Activated naive CD4-positive, alpha-beta T cell treated with anti-CD3 and anti-CD28 coated beads, Interleukin-2, amount 10 ng/mL, durations not matched to agents 7 days and 5 days (primary cell): ENCODE results near the gene ITGA8.

Experiments used
- CTCF ChIA-PET: fragments of 350-600 bp; sonication (Branson Sonifier 250); formaldehyde crosslinking; loops from one replicate; lab custom pipeline; 2021; ENCODE audit warnings: antibody characterized with exemption; lab: Charles Lee
- DNase-seq: peaks from one replicate; pipeline ENCODE4 v3.0.0-alpha.2; 2020
- H3K27ac Mint-ChIP-seq: one replicate; pipeline ENCODE4 v1.8.0; 2021; ENCODE audit warnings: mild to moderate bottlenecking, moderate library complexity, mixed read lengths
- H3K27me3 Mint-ChIP-seq: one replicate; pipeline ENCODE4 v1.8.0; 2021; ENCODE audit warnings: mild to moderate bottlenecking, mixed read lengths
- H3K36me3 Mint-ChIP-seq: one replicate; pipeline ENCODE4 v1.8.0; 2021; ENCODE audit warnings: mixed read lengths
- H3K4me1 Mint-ChIP-seq: one replicate; pipeline ENCODE4 v1.8.0; 2021; ENCODE audit warnings: mixed read lengths
- H3K4me3 Mint-ChIP-seq: one replicate; pipeline ENCODE4 v1.8.0; 2021; ENCODE audit warnings: mild to moderate bottlenecking, moderate library complexity, mixed read lengths
- H3K9me3 Mint-ChIP-seq: one replicate; pipeline ENCODE4 v1.8.0; 2021; ENCODE audit warnings: mixed read lengths

ITGA8 gene

DNA sequence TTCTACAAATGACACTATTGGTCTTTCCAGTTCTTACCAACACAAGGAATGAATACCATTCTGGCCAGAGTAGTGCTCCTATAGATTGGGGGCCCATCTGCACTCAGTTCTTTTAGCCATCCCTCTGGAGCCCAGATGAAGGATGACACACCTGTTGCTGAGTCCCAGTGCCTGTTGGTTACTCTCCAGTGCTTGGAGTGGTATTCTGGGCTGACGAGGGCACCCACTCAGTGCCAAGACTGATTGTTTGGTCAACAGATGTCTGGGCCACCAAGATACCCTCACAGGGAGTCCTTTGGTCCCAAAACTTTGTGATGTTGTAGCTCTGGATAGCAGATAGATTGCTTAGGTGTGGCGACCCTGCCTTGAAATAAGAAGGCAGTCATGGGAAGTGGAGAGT lies 23.7 kb upstream of the ITGA8 start:
- no peaks in the 10 kb centered on the region for H3K36me3 Mint-ChIP-seq
- no peak for DNase-seq
- H3K27ac Mint-ChIP-seq, result no peak overlapping the region
- H3K9me3 Mint-ChIP-seq, result no peaks in the 10 kb centered on the region
- H3K4me3 Mint-ChIP-seq, result no peak overlapping the region
- CTCF ChIA-PET, result interaction anchor here (1.5 kb wide), 1 partner anchor 310 kb away, joined by 3 read pairs; no protein-coding TSS in a partner anchor
- H3K27me3 Mint-ChIP-seq, result no peaks in the 10 kb centered on the region
- H3K4me1 Mint-ChIP-seq, result no peaks in the 10 kb centered on the region

DNA sequence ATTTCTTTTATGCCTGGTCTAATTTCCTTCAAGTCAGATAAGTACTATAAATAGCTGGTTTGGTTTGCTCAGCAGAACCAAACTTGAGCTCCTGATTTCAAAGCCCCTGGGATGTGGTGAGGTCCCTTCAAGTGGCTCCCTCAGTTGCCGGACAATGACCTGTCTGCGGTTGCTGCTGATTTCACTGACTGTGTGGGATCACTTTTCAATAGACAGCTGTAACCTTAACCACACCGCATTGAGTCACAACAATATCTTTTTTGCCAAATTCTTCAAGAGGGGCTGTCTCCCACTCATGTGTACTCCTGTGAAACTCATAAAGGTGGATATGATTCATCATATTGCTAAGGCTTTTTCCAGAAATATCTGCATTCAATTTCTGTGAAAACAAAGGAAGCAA lies 23.1 kb upstream of the ITGA8 start:
- Mint-ChIP-seq H3K36me3 (no peaks in the 10 kb centered on the region), H3K27me3 (no peaks in the 10 kb centered on the region), H3K4me1 (no peaks in the 10 kb centered on the region), H3K9me3 (no peaks in the 10 kb centered on the region), H3K4me3 (no peak overlapping the region), H3K27ac (no peak overlapping the region)
- DNase-seq, result no peak
- CTCF ChIA-PET, result interaction anchor here (1.0 to 1.5 kb wide), 2 partner anchors 13 to 309 kb away, joined by 3 read pairs; no protein-coding TSS in a partner anchor

DNA sequence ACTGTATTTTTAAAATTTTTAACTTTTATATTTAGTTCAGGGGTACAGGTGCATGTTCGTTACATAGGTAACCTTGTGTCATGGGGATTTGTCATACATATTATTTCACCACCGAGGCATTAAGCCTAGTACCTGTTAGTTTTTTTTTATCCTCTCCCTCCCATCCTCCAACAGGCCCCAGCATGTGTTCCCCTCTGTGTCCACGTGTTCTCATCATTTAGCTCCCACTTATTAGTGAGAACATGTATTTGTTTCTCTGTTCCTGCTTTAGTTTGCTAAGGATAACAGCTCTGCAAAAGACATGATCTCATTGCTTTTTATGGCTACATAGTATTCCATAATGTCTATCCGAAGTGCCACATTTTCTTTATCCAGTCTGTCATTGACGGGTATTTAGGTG lies 22.4 kb upstream of the ITGA8 start:
- no peaks in the 10 kb centered on the region for H3K36me3 Mint-ChIP-seq
- no peaks in the 10 kb centered on the region for H3K4me1 Mint-ChIP-seq
- no peaks in the 10 kb centered on the region for H3K27me3 Mint-ChIP-seq
- no peak for DNase-seq
- no peak overlapping the region for H3K27ac Mint-ChIP-seq
- no peaks in the 10 kb centered on the region for H3K9me3 Mint-ChIP-seq
- H3K4me3 Mint-ChIP-seq, result no peak overlapping the region
- CTCF ChIA-PET, result interaction anchor here (0.6 to 1.0 kb wide), 3 partner anchors 14 to 811 kb away, joined by 3 read pairs; no protein-coding TSS in a partner anchor

DNA sequence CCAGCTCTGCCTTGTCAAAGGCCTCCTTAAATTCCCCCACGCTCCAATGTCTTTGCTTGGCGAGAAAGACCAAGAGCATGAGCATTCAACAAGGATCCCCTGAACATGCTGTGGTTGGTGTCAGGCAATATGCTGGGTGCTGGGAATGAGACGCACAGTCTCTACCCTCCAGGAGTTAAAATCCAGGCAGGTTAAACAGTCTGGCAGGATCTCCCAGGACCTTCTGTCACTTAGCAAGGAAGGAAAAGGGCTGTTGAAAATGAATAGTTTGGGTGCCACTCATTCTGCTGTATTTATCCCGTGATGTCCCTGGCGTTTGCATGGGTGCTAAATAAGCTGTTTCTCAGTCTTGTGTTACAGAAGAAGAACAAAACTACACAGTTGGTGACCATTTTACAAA lies 21.9 kb upstream of the ITGA8 start:
- Mint-ChIP-seq H3K27me3 (no peaks in the 10 kb centered on the region), H3K27ac (no peak overlapping the region), H3K4me3 (no peak overlapping the region), H3K4me1 (no peaks in the 10 kb centered on the region), H3K36me3 (no peaks in the 10 kb centered on the region), H3K9me3 (no peaks in the 10 kb centered on the region)
- CTCF ChIA-PET, result interaction anchor here (0.6 to 0.7 kb wide), 2 partner anchors 308 to 812 kb away, joined by 3 read pairs; no protein-coding TSS in a partner anchor
- DNase-seq, result no peak

DNA sequence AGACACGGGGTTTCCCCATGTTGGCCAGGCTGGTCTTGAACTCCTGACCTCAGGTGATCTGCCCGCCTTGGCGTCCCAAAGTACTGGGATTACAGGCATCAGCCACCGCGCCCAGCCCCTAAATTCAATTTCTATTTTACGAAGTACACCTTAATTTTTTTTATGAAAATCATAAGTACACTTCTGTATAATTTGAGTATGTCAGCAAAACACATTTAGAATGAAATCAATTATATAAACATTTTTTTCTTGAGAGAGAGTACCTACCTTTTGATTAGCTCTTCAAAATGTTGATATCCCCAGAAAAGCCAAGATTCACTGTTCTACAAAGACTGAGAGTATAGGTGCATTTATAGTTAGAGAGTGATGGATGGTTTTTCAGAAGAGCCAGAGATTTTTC lies 20.5 kb upstream of the ITGA8 start:
- Mint-ChIP-seq H3K4me1 (no peaks in the 10 kb centered on the region), H3K27ac (no peak overlapping the region), H3K9me3 (no peaks in the 10 kb centered on the region), H3K36me3 (no peaks in the 10 kb centered on the region), H3K4me3 (no peak overlapping the region), H3K27me3 (peaks cover 5% of the 10 kb centered on the region)
- CTCF ChIA-PET, result interaction anchor here (0.7 kb wide), 1 partner anchor 360 kb away, joined by 3 read pairs; no protein-coding TSS in a partner anchor
- DNase-seq, result no peak

DNA sequence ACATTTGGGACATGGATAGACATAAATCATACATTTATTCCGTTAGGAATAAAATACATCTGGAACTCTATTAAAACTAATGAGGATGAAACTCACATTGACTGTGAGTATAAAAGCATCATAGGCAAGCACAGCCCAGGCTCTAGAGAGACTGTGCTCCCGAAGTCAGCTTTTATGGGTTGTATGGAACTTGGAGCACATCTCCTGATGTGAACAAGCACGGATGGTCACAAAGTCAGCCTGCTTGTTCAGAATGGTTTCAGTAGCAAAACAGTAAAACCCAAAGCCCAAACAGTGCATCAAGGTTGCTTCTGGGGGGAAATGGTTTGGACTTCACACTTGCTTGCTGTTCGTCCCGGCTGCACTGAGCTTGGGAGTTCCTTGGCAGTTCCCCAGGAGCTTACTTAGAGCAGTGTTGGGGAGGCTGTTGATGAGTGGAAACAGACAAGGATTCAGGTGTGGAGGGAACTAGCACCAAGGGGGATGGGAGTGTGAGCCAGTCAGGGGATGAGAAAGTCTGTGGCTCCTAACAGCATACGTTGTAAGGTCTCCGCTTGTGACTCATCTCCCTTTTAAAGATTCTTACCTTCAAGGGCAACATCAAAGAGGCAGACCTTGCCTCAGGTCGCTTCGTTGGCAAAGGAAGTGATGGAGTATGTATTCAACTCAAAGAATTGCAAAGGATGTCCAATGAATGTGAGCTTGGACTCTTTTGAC lies 19.7 kb upstream of the ITGA8 start:
- Mint-ChIP-seq H3K27ac (no peak overlapping the region), H3K9me3 (no peaks in the 10 kb centered on the region), H3K27me3 (peaks cover 5% of the 10 kb centered on the region), H3K4me1 (no peaks in the 10 kb centered on the region), H3K36me3 (no peaks in the 10 kb centered on the region), H3K4me3 (no peak overlapping the region)
- no peak for DNase-seq
- CTCF ChIA-PET, result interaction anchor here (1.0 kb wide), 1 partner anchor 11 kb away, joined by 3 read pairs; no protein-coding TSS in a partner anchor

DNA sequence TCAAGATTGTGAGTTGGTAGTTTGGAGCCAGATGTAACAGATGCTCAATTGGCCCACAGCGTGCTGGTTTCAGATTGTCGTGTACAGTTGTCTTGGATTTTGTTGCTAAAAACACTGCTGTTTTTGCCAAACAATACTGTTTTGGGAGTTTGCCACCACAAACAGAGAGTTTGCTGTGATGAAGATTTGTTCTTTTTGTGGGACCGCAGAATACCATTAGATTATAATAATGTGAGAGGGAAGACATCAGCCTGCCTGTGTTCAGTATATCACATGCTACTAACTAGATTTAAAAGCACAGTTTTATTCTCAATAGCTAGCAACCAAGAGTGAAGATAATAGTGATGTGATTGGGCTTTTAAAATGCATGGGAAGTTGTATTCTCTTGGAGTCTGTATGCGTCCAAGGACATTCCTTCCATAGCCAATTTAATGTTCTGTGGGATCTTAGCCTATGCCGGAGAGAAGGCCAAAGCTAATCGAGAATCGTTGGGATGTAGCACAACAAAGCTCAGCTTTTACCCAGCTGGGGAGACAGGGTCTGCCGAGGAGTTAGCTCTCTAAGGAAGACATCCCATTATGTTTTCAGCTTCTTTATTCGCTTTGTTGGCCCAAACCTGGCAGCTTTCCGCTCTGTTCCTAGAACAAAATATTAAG lies 18.7 kb upstream of the ITGA8 start:
- CTCF ChIA-PET, result interaction anchor here (1.0 kb wide), 1 partner anchor 12 kb away, joined by 3 read pairs; no protein-coding TSS in a partner anchor
- DNase-seq, result no peak
- Mint-ChIP-seq H3K4me1 (no peaks in the 10 kb centered on the region), H3K36me3 (no peaks in the 10 kb centered on the region), H3K4me3 (no peak overlapping the region), H3K9me3 (no peaks in the 10 kb centered on the region), H3K27me3 (peaks cover 6% of the 10 kb centered on the region), H3K27ac (no peak overlapping the region)

DNA sequence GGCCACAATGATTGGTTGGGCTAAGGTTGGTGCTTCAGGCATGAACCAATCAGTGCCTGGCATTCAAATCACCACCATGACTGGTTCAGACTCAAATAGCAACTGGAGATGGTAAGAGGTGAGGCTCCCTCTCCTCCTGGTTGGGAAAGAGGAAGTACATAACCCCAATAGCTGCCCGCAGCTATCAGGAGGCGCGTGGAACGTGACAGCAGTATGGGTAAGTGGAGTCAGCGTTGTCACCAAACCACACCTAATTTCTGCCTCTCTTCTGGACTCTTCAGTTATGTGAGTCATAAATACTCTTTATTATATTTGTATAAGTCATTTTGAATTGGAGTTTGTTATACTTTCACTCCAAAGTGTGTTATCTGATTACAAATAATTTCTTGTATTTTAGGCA lies 17.9 kb upstream of the ITGA8 start:
- CTCF ChIA-PET, result no interaction called here
- no peaks in the 10 kb centered on the region for H3K9me3 Mint-ChIP-seq
- no peaks in the 10 kb centered on the region for H3K4me1 Mint-ChIP-seq
- H3K27me3 Mint-ChIP-seq, result peaks cover 9% of the 10 kb centered on the region
- H3K36me3 Mint-ChIP-seq, result no peaks in the 10 kb centered on the region
- no peak overlapping the region for H3K27ac Mint-ChIP-seq
- DNase-seq, result no peak
- no peak overlapping the region for H3K4me3 Mint-ChIP-seq

DNA sequence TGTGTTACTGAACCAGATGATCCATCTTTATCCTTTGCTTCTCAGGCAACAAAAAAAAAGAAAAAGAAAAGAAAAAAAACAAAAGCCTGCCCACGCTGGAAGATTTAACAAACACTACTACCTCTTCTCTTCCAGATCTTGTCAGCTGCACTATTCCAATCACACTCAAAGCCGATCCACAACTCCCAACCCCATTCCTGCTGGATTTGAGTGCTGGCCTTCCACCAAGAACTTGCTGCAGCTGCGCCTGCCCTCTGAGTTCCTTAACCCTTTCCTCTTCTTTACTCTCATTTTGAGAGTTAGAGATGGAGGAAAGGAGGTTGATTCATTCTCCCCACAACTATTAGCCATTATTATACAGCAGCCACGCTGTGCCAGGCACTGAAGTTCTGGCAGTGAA lies 16.0 kb upstream of the ITGA8 start:
- H3K36me3 Mint-ChIP-seq, result no peaks in the 10 kb centered on the region
- no peak for DNase-seq
- H3K27ac Mint-ChIP-seq, result no peak overlapping the region
- CTCF ChIA-PET, result no interaction called here
- peaks cover 9% of the 10 kb centered on the region for H3K27me3 Mint-ChIP-seq
- no peaks in the 10 kb centered on the region for H3K4me1 Mint-ChIP-seq
- no peak overlapping the region for H3K4me3 Mint-ChIP-seq
- no peaks in the 10 kb centered on the region for H3K9me3 Mint-ChIP-seq

DNA sequence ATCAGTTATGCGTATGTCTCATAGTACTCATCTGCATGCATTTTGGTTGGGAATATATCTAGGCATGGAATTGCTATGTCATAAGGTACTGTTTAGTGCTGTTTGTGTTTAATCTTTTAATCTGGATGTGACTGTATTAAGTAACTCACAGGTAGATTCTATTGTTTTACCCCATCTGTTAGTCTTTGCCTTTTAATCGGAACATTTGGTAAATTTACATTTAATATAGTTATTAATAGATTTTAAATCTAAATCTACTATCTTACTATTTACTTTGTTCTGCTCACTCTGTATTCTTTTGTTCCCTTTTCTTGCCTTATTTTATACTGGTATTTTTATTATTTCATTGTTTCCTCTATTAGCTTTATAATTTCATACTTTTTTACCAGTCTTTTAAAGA lies 10.6 kb upstream of the ITGA8 start:
- H3K4me3 Mint-ChIP-seq, result no peak overlapping the region
- no peaks in the 10 kb centered on the region for H3K4me1 Mint-ChIP-seq
- DNase-seq, result no peak
- peaks cover 4% of the 10 kb centered on the region for H3K27me3 Mint-ChIP-seq
- no peaks in the 10 kb centered on the region for H3K9me3 Mint-ChIP-seq
- CTCF ChIA-PET, result no interaction called here
- H3K36me3 Mint-ChIP-seq, result no peaks in the 10 kb centered on the region
- no peak overlapping the region for H3K27ac Mint-ChIP-seq

DNA sequence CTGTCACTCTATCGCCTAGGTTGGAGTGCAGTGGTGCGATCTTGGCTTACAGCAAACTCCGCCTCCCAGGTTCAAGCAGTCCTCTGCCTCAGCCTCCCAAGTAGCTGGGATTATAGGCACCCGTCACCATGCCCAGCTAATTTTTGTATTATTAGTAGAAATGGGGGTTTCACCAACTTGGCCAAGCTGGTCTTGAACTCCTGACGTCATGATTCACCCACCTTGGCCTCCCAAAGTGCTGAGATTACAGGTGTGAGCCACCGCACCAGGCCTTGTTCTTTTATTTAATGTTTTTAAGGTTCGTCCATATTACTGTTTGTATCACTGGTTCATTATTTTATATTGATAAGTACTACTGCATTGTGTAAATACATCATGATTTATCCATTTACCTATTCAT lies 10.2 kb upstream of the ITGA8 start:
- CTCF ChIA-PET, result no interaction called here
- Mint-ChIP-seq H3K27ac (no peak overlapping the region), H3K4me3 (no peak overlapping the region), H3K9me3 (no peaks in the 10 kb centered on the region), H3K27me3 (peaks cover 4% of the 10 kb centered on the region), H3K36me3 (no peaks in the 10 kb centered on the region), H3K4me1 (no peaks in the 10 kb centered on the region)
- no peak for DNase-seq

DNA sequence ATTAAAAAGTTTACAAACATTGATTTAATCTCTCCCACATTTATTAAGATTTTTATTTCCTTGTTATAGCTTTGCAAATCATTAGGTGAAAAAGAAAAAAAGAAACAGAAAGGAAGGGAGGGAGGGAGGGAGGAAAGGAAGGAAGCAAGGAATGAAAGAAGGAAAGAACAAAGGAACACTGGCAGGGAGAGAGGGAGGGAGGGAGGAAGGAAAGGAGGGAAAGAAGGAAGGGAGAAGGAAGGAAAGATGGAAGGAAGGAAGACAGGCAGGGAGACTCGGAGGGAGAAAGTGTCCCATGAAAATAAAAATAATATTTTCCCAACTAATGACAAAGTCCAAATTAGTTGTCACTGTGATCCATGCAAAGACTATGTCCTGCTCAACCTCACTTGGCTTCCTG lies 6.3 kb upstream of the ITGA8 start:
- Mint-ChIP-seq H3K27me3 (peaks cover 12% of the 10 kb centered on the region), H3K27ac (no peak overlapping the region), H3K4me3 (no peak overlapping the region), H3K36me3 (no peaks in the 10 kb centered on the region), H3K4me1 (no peaks in the 10 kb centered on the region), H3K9me3 (no peaks in the 10 kb centered on the region)
- CTCF ChIA-PET, result no interaction called here
- no peak for DNase-seq

DNA sequence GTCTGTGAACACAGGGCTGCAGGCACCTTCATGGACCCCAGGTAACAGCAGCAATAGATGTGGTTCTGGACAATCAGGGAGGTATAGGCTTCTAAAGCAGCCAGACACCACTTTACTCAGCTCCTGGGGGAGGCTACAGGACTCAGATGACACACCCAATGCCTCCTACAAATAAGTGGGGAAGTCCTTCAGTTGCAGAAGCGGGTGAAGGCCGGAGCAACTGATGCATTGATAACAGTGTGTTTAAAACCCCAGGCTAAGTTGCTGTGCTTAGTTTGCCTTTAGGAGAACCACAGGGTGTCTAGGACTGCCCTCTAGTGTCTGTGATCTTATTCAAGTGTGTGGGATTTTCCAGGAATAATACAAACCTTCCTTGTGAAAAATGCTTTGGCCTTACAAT lies 5.9 kb upstream of the ITGA8 start:
- H3K27me3 Mint-ChIP-seq, result peaks cover 16% of the 10 kb centered on the region
- no peaks in the 10 kb centered on the region for H3K9me3 Mint-ChIP-seq
- H3K36me3 Mint-ChIP-seq, result no peaks in the 10 kb centered on the region
- H3K27ac Mint-ChIP-seq, result no peak overlapping the region
- CTCF ChIA-PET, result interaction anchor here (0.6 kb wide), 1 partner anchor 356 kb away, joined by 4 read pairs; no protein-coding TSS in a partner anchor
- no peaks in the 10 kb centered on the region for H3K4me1 Mint-ChIP-seq
- no peak for DNase-seq
- H3K4me3 Mint-ChIP-seq, result no peak overlapping the region

DNA sequence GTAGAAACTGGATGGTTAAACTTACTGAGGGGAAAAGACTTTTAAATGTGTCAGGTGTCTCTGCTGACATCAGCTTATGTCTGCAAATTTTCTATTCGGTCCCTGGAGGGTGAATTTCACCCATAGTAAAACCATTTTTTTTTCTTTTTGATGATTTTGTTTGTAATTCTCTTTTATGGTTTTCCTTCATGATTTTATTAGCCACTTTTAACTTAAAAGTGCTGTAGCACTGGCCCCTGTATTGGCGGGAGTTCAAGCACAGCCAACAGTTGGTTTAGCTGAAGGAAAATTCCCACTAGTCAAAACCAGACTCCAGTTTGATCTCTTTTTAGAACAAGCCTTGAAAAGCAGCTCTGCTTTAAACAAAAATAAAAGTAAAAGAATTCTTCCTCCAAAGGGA lies 5.0 kb upstream of the ITGA8 start:
- Mint-ChIP-seq H3K9me3 (no peaks in the 10 kb centered on the region), H3K4me1 (no peaks in the 10 kb centered on the region), H3K36me3 (no peaks in the 10 kb centered on the region), H3K27ac (no peak overlapping the region), H3K27me3 (peaks cover 24% of the 10 kb centered on the region), H3K4me3 (no peak overlapping the region)
- DNase-seq, result no peak
- CTCF ChIA-PET, result no interaction called here

DNA sequence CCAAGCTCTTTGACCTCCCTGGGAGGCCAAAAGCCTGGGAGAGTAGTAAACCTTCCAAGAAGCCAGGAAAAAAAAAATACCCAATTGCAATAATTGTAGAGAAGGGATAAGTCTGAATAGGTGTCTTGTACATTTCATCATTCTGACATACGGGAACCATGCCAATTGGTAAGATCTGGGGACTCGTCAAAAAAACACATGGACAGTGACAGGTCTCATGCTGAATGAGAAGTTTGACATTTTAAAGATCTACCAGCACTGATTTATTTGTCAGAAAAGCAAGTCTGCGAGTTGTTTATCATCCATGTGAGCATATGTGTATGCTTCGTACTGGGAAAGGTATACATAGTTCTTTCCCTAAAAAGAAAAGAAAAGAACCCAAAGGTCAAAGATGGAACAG lies 4.1 kb upstream of the ITGA8 start:
- Mint-ChIP-seq H3K27me3 (peaks cover 31% of the 10 kb centered on the region), H3K4me1 (no peaks in the 10 kb centered on the region), H3K36me3 (no peaks in the 10 kb centered on the region), H3K9me3 (no peaks in the 10 kb centered on the region), H3K27ac (no peak overlapping the region), H3K4me3 (no peak overlapping the region)
- CTCF ChIA-PET, result no interaction called here
- DNase-seq, result no peak
